H54 (cell line): ENCODE measurements around the gene FAM20C.
"Not testable (repeated sequence)": the region's sequence is repeated elsewhere in the genome, so short reads cannot be mapped to it uniquely, and the experiment has no call there.

Experiments
- DNase-seq: peaks from one replicate; pipeline ENCODE4 v3.0.0; 2011; ENCODE audit warnings: low spot score, mixed read lengths; ENCODE audit not compliant: insufficient read length
- FAIRE-seq: peaks from 3 replicates; lab custom pipeline; 2011; peaks lifted over from hg19 to GRCh38; lab: Jason Lieb, UNC
- POLR2A ChIP-seq: IDR thresholded peaks from 2 replicates; pipeline ENCODE4 v1.6.1; 2011; ENCODE audit warnings: low read depth, mild to moderate bottlenecking, low read length

Gene FAM20C

DNA sequence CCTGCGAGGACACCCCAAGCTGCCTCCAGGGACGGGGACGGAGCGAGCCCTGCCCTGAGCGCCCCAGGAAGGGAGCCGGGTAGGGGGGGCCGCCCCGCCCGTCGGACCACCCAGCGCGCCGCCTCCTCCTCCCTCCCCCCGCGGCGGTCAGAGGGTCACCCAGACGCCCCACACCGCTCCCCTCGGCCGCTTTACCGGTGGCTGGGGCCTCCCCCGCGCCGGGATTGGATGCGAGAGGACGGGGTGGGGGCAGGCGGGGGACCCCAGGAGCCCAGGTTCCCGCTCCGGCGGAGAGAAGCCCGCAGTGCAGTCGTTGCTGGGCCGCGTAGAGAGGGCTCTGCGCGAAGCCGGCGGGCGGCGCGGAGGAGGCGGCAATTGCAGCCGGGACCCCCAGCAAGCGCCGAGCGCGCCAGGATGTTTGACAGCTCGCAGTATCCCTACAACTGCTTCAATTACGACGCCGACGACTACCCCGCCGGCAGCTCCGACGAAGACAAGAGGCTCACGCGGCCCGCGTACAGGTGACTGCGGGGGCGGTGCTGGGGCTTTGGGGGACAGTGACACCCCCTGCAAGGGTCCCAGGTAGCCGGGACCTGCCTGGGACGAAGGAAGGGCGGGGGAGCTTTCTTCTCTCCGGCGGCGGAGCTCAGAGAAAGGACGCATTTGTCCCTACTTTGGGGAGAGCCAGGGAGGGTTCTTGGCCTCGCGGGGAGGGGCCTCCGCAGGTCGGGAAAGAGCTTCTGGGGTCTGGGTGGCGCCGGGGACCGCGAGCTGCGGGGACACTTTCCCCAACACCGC is 97.6 kb downstream of the FAM20C start, which contains the start of gene FOXL3:
TSS of gene FOXL3 (plus strand) at position 415 of the 798 bp plus-strand sequence. CDS start at position 415, 0 bp downstream.
- DNase-seq (no peak), FAIRE-seq (no peak)
- no peak for TF ChIP-seq POLR2A

DNA sequence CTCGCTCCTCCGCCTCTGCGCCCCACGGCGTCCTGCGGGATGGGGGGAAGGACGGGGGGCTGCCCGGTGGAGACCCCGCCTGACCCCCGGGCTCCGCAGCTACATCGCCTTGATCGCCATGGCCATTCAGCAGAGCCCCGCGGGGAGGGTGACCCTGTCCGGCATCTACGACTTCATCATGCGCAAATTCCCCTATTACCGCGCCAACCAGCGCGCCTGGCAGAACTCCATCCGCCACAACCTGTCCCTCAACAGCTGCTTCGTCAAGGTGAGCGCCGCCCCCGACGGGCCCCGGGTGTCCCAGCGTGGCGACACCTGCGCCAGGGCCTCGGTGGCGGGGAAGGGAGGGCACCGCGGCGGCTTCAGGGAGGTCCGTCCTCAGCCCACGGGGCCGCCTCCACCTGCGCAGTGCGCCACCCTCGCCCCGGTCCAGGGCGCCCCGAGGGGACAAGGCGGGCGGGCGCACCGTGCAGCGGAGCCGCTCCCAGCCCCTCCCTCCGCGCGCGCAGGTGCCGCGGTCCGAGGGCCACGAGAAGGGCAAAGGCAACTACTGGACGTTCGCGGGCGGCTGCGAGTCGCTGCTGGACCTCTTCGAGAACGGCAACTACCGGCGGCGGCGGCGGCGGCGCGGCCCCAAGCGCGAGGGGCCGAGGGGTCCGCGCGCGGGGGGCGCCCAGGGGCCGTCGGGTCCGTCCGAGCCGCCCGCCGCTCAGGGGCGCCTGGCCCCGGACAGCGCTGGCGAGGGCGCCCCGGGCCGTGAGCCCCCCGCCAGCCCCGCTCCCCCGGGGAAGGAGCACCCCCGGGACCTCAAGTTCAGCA is 98.4 kb downstream of the FAM20C start:
- TF ChIP-seq POLR2A: no peak
- no peak for DNase-seq
- FAIRE-seq: no peak

DNA sequence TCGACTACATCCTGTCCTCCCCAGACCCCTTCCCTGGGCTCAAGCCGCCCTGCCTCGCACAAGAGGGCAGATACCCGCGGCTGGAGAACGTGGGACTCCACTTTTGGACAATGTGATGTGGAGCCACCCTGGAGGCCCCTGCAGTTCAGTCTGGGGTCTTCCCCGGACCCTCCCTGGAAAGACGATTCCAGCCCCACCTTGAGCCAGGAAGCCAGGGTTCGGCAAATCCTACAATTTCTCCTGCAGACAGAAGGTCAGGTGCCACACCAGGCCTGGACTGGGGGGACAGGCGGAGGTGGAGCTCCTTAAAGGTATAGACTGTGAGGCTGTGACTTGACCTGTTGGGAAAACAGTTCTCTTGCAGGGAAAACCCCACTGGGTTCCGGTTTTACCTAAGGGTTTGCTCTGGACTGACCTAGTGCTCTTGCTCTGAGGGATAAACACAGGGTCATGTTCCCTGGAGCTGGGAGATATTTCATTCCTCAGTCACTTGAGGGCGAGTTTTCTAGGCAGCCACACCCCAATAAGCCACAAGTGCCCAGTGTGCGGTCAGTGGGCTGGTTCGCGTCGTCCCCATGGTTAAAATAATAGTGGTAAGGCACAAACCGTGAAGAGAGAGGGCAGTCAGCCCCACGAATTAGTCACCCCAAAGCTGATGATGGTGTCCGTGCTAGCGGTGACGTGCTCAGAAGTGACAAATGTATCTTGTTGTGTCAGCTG is 99.2 kb downstream of the FAM20C start:
- DNase-seq (peak; percentile 60), FAIRE-seq (no peak)
- no peak for TF ChIP-seq POLR2A

DNA sequence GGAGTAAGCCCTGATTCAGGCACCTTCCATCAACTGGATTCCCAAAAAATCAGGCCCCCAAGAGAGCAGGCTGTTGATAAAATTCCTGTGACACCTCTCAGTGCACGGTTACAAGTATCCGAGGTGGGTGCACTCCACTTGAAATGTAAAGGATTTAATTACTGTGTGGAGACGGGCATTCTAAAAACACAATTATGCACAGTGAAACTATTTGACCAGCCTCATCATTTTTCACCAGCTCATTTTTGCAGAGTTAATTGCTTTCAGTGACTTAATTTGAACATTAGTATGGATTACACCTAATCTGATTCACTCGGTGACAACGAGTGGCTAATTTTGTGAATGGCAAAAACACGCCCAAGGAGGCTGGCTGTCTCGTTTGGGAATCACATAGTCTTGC is 99.9 kb downstream of the FAM20C start:
- TF ChIP-seq POLR2A: no peak
- DNase-seq (no peak), FAIRE-seq (no peak)

DNA sequence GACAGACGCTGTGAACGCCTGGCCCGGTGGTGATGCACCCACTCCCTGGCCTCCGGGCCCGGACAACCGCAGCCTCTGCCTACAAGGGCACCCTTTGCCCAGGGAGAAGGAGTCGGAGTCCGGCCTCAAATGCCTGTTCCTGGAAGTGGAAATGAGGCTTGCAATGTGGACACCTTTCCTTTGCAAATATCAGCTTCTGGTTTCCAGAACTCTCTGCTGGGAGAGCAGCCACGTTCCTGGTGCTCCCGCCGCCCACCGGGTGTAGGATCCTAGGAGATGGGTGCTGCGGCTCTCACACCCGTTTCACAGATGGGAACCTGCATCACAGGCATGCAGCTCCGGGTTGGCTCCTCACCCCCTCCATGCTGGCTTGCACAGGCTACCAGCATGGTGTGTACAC is 100.5 kb downstream of the FAM20C start:
- DNase-seq: no peak
- FAIRE-seq: no peak
- no peak for TF ChIP-seq POLR2A

DNA sequence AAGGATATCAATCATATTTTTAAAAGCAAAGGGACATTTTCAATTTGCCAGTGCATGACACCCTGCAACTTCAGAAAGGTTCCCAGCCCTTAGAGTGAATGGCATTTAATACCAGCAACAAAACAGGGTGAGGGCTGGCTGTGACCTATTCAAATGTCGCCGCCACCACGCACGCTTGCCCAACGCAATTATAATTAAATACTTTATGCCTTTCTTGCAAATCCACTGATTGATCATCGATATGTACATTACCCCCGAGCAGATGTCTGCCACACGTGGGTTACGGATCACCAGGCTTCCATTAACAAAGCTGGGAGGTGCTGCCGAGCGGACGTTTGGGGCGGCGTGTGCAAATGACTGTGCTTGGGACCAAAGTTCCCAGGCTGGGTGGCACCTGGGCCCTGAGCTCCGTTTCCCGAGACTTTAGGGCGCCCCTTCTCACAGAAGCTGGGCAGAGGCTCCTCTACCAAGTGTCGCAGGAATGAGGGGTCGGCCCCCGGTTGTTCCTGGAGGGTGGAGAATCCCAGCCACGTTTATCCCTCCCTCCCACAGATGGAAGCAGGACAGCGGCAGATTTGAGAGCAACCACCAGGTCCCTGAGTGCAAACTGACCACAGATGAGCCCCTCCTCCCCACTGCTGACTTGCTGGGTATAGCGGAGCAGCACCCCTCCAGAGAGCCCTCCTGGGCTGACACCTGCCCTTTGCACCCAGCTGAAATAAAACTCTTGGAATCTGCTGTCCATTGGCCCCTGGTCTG is 101.5 kb downstream of the FAM20C start:
- no peak for FAIRE-seq
- TF ChIP-seq POLR2A: no peak
- DNase-seq: no peak

DNA sequence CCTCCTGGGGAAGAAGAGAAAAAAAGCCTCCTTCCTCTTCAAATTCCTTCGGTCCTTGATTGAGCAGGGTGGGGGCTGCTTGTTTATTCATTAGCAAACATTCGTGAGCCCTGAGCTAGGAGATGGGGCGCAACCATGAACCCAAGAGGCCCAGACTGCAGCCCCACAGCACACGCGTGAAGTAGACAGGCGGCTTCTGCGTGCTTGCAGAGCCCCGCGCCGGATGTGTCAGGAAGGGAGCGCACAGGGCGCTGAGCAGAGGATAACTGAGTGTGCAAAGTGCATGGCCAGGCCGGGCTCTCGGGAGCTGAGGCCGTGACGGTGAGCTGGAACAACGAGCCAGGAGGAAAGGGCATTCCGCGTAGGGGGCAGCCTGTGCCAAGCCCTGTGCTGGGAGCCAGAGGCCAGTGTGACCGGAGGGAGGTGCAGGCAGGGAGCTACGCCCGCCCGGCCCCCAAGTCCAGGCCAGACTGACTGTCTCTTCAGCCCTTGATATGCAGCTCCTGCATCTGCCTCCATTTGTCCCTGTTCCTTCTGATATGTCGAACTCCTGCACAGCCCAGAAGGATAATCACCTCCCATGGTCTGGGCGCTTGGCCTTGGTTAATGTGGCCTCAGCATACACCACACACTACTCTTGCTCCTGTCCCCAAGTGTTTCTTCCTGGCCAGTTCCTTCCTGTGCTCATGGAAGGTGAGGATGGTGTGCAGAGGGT is 102.2 kb downstream of the FAM20C start:
- DNase-seq: no peak
- FAIRE-seq: no peak
- no peak for TF ChIP-seq POLR2A

DNA sequence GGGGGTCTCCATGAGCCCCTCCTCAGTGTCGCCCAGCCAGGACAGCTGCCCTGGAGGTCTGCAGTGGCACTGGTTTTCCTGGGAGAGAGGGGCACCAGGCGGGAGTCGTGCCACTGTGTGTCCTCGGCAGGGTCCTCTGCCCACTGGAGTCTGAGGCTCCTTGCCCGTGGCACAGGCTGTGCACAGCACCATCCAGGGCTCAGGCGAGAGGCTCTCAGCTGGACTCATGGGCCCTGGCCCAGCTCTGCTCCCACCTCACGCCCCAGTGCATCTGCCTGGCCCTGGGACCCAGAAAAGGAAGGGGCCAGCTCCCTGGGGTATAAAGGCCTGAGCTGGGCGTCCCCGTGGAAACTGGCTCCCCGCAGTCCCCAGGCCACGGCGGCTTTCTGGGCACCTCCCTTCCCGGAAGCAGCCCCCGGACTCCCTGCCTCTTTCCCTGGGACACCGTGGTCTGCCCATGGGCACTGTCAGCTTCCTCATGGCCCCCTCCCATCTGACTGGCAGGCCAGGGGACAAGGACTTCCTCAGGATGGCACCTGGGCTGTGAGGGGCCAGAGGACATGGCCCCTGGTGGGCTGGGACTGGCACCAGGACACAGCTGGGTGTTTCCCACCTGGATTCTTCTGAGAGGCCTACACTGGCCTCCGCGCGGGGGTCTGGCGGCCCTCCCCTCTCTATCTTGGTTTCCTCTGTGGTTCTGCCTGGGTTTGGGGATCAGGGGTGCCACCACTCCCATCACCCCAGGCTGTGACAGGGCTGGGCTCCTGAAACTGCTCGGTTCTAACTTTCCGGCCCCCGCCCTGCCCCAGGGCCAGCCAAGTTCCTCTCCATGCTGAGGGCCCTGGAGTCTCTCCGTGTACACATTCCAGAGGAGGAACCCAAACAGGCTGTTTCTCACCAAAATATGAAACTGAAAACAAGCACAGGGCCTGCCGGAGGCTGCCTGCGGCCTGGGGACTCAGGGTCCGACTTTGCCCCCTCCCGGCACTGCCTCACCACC is 103.1 kb downstream of the FAM20C start:
- no peak for TF ChIP-seq POLR2A
- DNase-seq (no peak), FAIRE-seq (no peak)

DNA sequence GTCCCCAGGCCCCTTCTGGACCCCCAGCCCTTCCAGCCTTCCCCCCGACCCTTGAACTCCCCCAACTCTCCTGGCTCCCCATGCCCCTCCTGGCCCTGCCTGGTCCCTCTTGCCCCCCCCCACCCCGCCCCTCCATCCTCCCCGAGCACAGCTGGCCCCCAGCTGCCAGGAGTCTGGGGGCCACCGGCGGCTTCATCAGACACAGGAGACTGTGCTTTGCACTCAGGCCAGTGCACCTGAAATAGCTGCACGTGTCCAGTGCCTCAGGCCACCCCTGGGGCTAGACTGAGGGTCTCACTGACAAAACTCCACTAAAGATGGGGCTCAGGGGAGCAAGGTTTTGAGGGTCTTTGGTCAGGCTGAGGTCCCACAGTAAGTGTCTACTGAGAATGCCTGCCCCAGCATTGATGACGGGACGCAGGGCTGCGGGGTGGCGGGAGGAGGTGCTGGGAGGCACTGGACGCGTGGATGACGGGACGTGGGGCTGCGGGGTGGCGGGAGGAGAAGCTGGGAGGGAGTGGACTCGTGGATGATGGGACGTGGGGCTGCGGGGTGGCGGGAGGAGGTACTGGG is 104.1 kb downstream of the FAM20C start:
- FAIRE-seq (no peak), DNase-seq (no peak)
- TF ChIP-seq POLR2A: no peak

DNA sequence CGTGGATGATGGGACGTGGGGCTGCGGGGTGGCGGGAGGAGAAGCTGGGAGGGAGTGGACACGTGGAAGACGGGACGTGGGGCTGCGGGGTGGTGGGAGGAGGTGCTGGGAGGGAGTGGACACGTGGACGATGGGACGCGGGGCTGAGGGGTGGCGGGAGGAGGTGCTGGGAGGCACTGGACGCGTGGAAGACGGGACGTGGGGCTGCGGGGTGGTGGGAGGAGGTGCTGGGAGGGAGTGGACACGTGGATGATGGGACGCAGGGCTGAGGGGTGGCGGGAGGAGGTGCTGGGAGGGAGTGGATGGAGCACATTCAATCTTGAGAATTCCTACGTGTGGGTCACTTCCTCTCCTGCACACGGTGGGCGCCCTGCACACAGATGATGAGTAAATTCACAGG is 104.8 kb downstream of the FAM20C start:
- FAIRE-seq: not testable (repeated sequence)

DNA sequence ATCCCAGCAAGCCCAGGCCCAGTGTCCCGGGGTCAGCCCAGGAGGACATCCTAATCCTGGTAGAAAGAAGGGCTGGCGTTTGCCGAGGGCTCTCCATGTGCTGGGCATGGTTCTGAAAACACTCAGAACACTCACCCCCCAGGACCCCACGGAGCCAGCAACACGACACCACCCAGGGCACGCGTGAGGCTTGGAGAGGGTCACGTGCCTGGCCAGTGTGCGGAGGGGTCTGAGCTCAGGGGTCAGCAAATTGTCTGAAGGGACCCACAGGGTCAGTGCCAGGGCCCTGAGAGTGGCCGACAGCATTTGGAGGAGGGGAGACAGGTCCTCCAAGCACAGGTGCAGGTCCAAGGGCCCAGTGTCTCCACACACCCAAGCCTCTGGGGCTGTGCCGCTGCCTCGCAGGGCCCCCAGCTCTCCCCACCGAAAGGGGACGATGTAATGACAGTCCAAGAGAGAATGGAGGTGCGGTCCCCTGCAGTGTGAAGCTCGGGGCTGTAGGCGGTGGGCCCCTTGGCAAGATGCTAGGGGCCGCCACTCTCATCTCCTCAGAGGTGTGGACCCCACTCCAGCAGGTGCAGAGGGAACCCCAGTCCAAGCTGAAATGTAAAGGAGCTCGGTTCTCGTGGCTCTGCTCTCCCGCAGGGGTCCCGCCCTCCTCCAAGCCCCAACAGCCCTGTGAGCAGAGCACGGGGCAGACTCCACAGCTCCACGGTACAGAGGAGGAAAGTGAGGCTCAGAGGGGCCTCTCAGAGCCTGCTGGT is 105.4 kb downstream of the FAM20C start:
- DNase-seq: no peak
- no peak for TF ChIP-seq POLR2A
- no peak for FAIRE-seq

More for the DNA sequence above, 104.8 kb downstream of the FAM20C start:
- not testable (repeated sequence) for DNase-seq
